Neural cell (in vitro differentiated cells): ENCODE measurements around the gene ADGB. TPM values are rescaled to one million over a fixed set of nuclear protein-coding genes. Genes with fewer than 3 reads are reported as not detected.

Source experiments
- H2AFZ ChIP-seq: fragments of 200-600, 300-800 bp; sonication (generic), shearing (Covaris generic); 2 replicates; pipeline ENCODE4 v1.6.0; 2014; ENCODE audit warnings: low read depth, mild to moderate bottlenecking, antibody characterized with exemption, low read length, moderate library complexity
- H3F3A ChIP-seq: fragments of 200-600 bp; shearing (Covaris generic); 2 replicates; pipeline ENCODE4 v1.6.1; 2016; ENCODE audit warnings: mild to moderate bottlenecking, moderate library complexity, mixed read lengths, antibody characterized with exemption, low read length; ENCODE audit not compliant: insufficient read depth, poor library complexity, severe bottlenecking
- H3K27ac ChIP-seq: fragments of 200-600, 300-800 bp; sonication (generic), shearing (Covaris generic); 2 replicates; pipeline ENCODE4 v1.5.1; 2014; ENCODE audit warnings: mild to moderate bottlenecking, low read length, moderate library complexity
- H3K27me3 ChIP-seq: fragments of 300-800, 200-600 bp; sonication (generic), shearing (Covaris generic); 2 replicates; pipeline ENCODE4 v1.6.0; 2014; ENCODE audit warnings: mild to moderate bottlenecking, low read depth, low read length, moderate library complexity; ENCODE audit not compliant: insufficient read depth
- H3K36me3 ChIP-seq: fragments of 300-800, 200-600 bp; sonication (generic), shearing (Covaris generic); 2 replicates; pipeline ENCODE4 v1.5.1; 2014; ENCODE audit warnings: mild to moderate bottlenecking, antibody characterized with exemption, low read length, moderate library complexity; ENCODE audit not compliant: insufficient read depth
- H3K4me2 ChIP-seq: fragments of 300-800, 200-600 bp; sonication (generic), shearing (Covaris generic); 2 replicates; pipeline ENCODE4 v1.6.0; 2014; ENCODE audit warnings: mild to moderate bottlenecking, low read length
- H3K4me3 ChIP-seq: fragments of 300-800, 200-600 bp; sonication (generic), shearing (Covaris generic); 2 replicates; pipeline ENCODE4 v1.5.1; 2014; ENCODE audit warnings: mild to moderate bottlenecking, low read length, moderate library complexity
- H3K79me2 ChIP-seq: fragments of 200-600 bp; shearing (Covaris generic); replicated peaks from 2 replicates; pipeline ENCODE4 v1.6.0; 2014; ENCODE audit warnings: mild to moderate bottlenecking, low read length, moderate library complexity; ENCODE audit not compliant: insufficient read depth
- H3K9ac ChIP-seq: fragments of 300-800, 200-600 bp; sonication (generic), shearing (Covaris generic); 2 replicates; pipeline ENCODE4 v1.6.1; 2016; ENCODE audit warnings: mild to moderate bottlenecking, low read length, mixed read lengths
- H3K9me2 ChIP-seq: fragments of 200-600 bp; shearing (Covaris generic); 2 replicates; pipeline ENCODE4 v1.6.1; 2016; ENCODE audit warnings: mild to moderate bottlenecking, low read length, mixed read lengths; ENCODE audit not compliant: insufficient read depth
- H3K9me3 ChIP-seq: fragments of 200-600, 300-800 bp; sonication (generic), shearing (Covaris generic); 2 replicates; pipeline ENCODE4 v1.6.1; 2016; ENCODE audit warnings: mild to moderate bottlenecking, mixed run types, low read length, moderate library complexity, mixed read lengths
- H4K20me1 ChIP-seq: fragments of 200-600 bp; shearing (Covaris generic); 2 replicates; pipeline ENCODE4 v1.6.1; 2016; ENCODE audit warnings: mild to moderate bottlenecking, mixed run types; ENCODE audit not compliant: insufficient read depth
- CTCF ChIP-seq: fragments of 450-650 bp; IDR thresholded peaks from 2 replicates; pipeline ENCODE4 v1.5.1; 2014; ENCODE audit warnings: antibody characterized with exemption, mild to moderate bottlenecking, moderate library complexity; ENCODE audit not compliant: poor library complexity, severe bottlenecking
- EP300 ChIP-seq: fragments of 450-650 bp; conservative IDR thresholded peaks from 2 replicates; pipeline ENCODE4 v1.6.1; 2014; ENCODE audit warnings: antibody characterized with exemption, mild to moderate bottlenecking, moderate library complexity; ENCODE audit not compliant: poor library complexity, severe bottlenecking
- EZH2 ChIP-seq: fragments of 200-600, 300-800 bp; shearing (Covaris generic), sonication (generic); IDR thresholded peaks from 2 replicates; pipeline ENCODE4 v1.6.1; 2014; ENCODE audit warnings: antibody characterized with exemption, low read length, borderline replicate concordance, mild to moderate bottlenecking; ENCODE audit not compliant: insufficient read depth, poor library complexity, severe bottlenecking
- MXI1 ChIP-seq: fragments of 450-650 bp; conservative IDR thresholded peaks from 2 replicates; pipeline ENCODE4 v1.6.1; 2014; ENCODE audit warnings: antibody characterized with exemption, mild to moderate bottlenecking; ENCODE audit not compliant: poor library complexity, severe bottlenecking
- POLR2AphosphoS5 ChIP-seq: IDR thresholded peaks from 2 replicates; pipeline ENCODE4 v1.6.1; 2012
- RAD21 ChIP-seq: fragments of 450-650 bp; conservative IDR thresholded peaks from 2 replicates; pipeline ENCODE4 v1.6.1; 2014; ENCODE audit warnings: antibody characterized with exemption, mild to moderate bottlenecking, moderate library complexity
- REST ChIP-seq: IDR thresholded peaks from 2 replicates; pipeline ENCODE4 v1.6.1; 2012; ENCODE audit warnings: borderline replicate concordance
- SMC3 ChIP-seq: fragments of 450-650 bp; conservative IDR thresholded peaks from 2 replicates; pipeline ENCODE4 v1.6.1; 2014; ENCODE audit warnings: antibody characterized with exemption, mild to moderate bottlenecking, moderate library complexity; ENCODE audit not compliant: poor library complexity
- TAF1 ChIP-seq: IDR thresholded peaks from 2 replicates; pipeline ENCODE4 v1.6.1; 2012; ENCODE audit warnings: low read depth
- polyA plus RNA-seq: library from polyadenylated mRNA; depleted of rRNA; stranded (reverse); fragments of >200 nt; gene quantifications from 2 replicates; pipeline ENCODE4 v1.2.3, GENCODE V29; 2014

ADGB gene
- polyA plus RNA-seq, 1 donor from 2014 or later, result not detected

GRCh38 chr6:146587459-146587858 is 11.3 kb upstream of the ADGB start:
- Histone ChIP-seq H3K9me3 (no peaks in the 10 kb centered on the region), H3K9ac (no peak overlapping the region), H3K27me3 (no peaks in the 10 kb centered on the region), H3K36me3 (no peaks in the 10 kb centered on the region), H2AFZ (no peak overlapping the region), H3K4me2 (no peak overlapping the region), H3K27ac (no peak overlapping the region), H3F3A (no peaks in the 10 kb centered on the region), H4K20me1 (no peaks in the 10 kb centered on the region), H3K4me3 (no peak overlapping the region), H3K9me2 (no peaks in the 10 kb centered on the region), H3K79me2 (no peaks in the 10 kb centered on the region)
- no peak for TF ChIP-seq POLR2AphosphoS5
- TF ChIP-seq EZH2, result no peak

GRCh38 chr6:146590492-146590891 is 8.3 kb upstream of the ADGB start:
- no peak overlapping the region for H3K4me3 ChIP-seq
- no peak overlapping the region for H3K4me2 ChIP-seq
- H4K20me1 ChIP-seq, result no peaks in the 10 kb centered on the region
- no peaks in the 10 kb centered on the region for H3K27me3 ChIP-seq
- no peak overlapping the region for H2AFZ ChIP-seq
- no peak overlapping the region for H3K27ac ChIP-seq
- no peak overlapping the region for H3K9ac ChIP-seq
- no peaks in the 10 kb centered on the region for H3K9me2 ChIP-seq
- H3F3A ChIP-seq, result no peaks in the 10 kb centered on the region
- H3K36me3 ChIP-seq, result no peaks in the 10 kb centered on the region
- no peaks in the 10 kb centered on the region for H3K9me3 ChIP-seq
- no peak for TF ChIP-seq EP300
- TF ChIP-seq TAF1, result no peak
- TF ChIP-seq MXI1, result no peak
- no peak for TF ChIP-seq POLR2AphosphoS5
- TF ChIP-seq CTCF, result no peak
- TF ChIP-seq REST, result no peak
- TF ChIP-seq EZH2, result no peak
- no peak for TF ChIP-seq RAD21
- no peak for TF ChIP-seq SMC3
- H3K79me2 ChIP-seq, result no peaks in the 10 kb centered on the region

DNA sequence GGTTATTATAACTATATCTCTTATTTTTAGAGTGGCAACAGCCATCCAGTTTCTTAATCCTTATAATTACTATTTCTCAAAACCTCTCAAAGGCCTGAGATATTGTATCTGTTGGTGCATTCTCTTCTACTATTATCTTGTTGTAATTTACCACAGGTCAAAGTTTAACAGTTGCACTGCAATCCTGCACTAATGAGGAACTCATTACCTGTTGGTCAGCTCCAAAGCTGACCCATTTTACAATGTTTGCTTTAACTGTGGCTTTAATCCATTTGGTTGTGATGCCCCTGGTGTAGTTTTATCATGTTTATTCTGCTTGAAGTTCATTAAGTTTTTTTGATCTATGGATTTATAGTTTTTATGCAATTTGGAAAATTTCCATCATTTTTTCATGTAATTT is 6.3 kb upstream of the ADGB start:
- TF ChIP-seq EP300 (no peak), REST (no peak), CTCF (no peak), TAF1 (no peak), POLR2AphosphoS5 (no peak), MXI1 (no peak), SMC3 (no peak), RAD21 (no peak), EZH2 (no peak)

More for the DNA sequence above, 6.3 kb upstream of the ADGB start:
- no peak overlapping the region for H3K27ac ChIP-seq
- H3K9ac ChIP-seq, result no peak overlapping the region
- H3K79me2 ChIP-seq, result no peaks in the 10 kb centered on the region
- no peak overlapping the region for H2AFZ ChIP-seq
- no peaks in the 10 kb centered on the region for H3K9me3 ChIP-seq
- no peaks in the 10 kb centered on the region for H4K20me1 ChIP-seq
- no peak overlapping the region for H3K4me3 ChIP-seq
- H3K9me2 ChIP-seq, result no peaks in the 10 kb centered on the region
- no peaks in the 10 kb centered on the region for H3K36me3 ChIP-seq
- H3K4me2 ChIP-seq, result no peak overlapping the region
- no peaks in the 10 kb centered on the region for H3K27me3 ChIP-seq
- H3F3A ChIP-seq, result no peaks in the 10 kb centered on the region
